Endothelial cell of umbilical vein (primary cell): ENCODE measurements around the gene ZNF282. TPM values are rescaled to one million over a fixed set of nuclear protein-coding genes. Genes with fewer than 3 reads are reported as not detected.

Source experiments
- BruUV-seq: library from RNA; stranded (reverse); fragments of 400-500 nt; replicated peaks from 2 replicates; lab custom pipeline; 2021; lab: Mats Ljungman, UMichigan
- CTCF ChIA-PET: fragments of 300-600, 350-600 bp; sonication (Branson Sonifier 250); formaldehyde crosslinking; loops from one replicate; lab custom pipeline; 2021; ENCODE audit warnings: antibody characterized with exemption, inconsistent platforms; lab: Charles Lee
- POLR2A ChIA-PET: fragments of 300-600, 350-600 bp; sonication (Branson Sonifier 250); formaldehyde crosslinking; loops from one replicate; lab custom pipeline; 2021; ENCODE audit warnings: antibody characterized with exemption, inconsistent platforms; lab: Charles Lee
- DNase-seq: peaks from one replicate; pipeline ENCODE4 v3.0.0-alpha.2; 2011; ENCODE audit warnings: low read depth, low spot score
- FAIRE-seq: peaks from 2 replicates; lab custom pipeline; 2011; peaks lifted over from hg19 to GRCh38; lab: Jason Lieb, UNC
- H2AFZ ChIP-seq: 2 replicates; pipeline ENCODE4 v1.6.0; 2012; ENCODE audit warnings: low read depth, low read length, control low read depth, inconsistent platforms
- H3K27ac ChIP-seq: 2 replicates; pipeline ENCODE4 v1.5.1; 2011; ENCODE audit warnings: low read depth, mild to moderate bottlenecking, control low read depth, low read length, moderate library complexity; ENCODE audit not compliant: insufficient read depth
- H3K27me3 ChIP-seq, 2 experiments: 2 replicates each; pipeline versions ENCODE4 v1.6.0 to v1.6.1; 2011; ENCODE audit warnings: low read length in 2 of 2, mixed read lengths in 1 of 2; ENCODE audit not compliant: control insufficient read depth in 2 of 2, insufficient read depth in 2 of 2
- H3K36me3 ChIP-seq, 2 experiments: 2 replicates in 1 of 2; 3 replicates in 1 of 2; pipeline ENCODE4 v1.5.1; 2011; ENCODE audit warnings: low read length in 2 of 2, mild to moderate bottlenecking in 1 of 2, moderate library complexity in 1 of 2; ENCODE audit not compliant: control insufficient read depth in 2 of 2, insufficient read depth in 2 of 2; ENCODE audit errors: extremely low read depth in 1 of 2
- H3K4me1 ChIP-seq: 3 replicates; pipeline ENCODE4 v1.5.1; 2011; ENCODE audit warnings: mild to moderate bottlenecking, low read length; ENCODE audit not compliant: control insufficient read depth, insufficient read depth; ENCODE audit errors: extremely low read depth
- H3K4me2 ChIP-seq: 2 replicates; pipeline ENCODE4 v1.6.1; 2011; ENCODE audit warnings: low read length, control low read depth, mixed read lengths; ENCODE audit not compliant: insufficient read depth
- H3K4me3 ChIP-seq, 3 experiments: fragments of 200-600 bp in 1 of 3; sonication (generic), shearing (Covaris generic) in 1 of 3; replicated peaks in 1 of 3; 2 replicates each; pipeline ENCODE4 v1.5.1; 2011 to 2016; ENCODE audit warnings: control low read depth in 3 of 3, low read length in 3 of 3, mild to moderate bottlenecking in 2 of 3, inconsistent platforms in 1 of 3, low read depth in 1 of 3, moderate library complexity in 1 of 3; ENCODE audit not compliant: insufficient read depth in 1 of 3
- H3K79me2 ChIP-seq: 2 replicates; pipeline ENCODE4 v1.6.0; 2012; ENCODE audit warnings: low read length, inconsistent platforms; ENCODE audit not compliant: control insufficient read depth, insufficient read depth
- H3K9ac ChIP-seq: replicated peaks from 2 replicates; pipeline ENCODE3; 2011; ENCODE audit warnings: low read length, control low read depth; ENCODE audit not compliant: insufficient read depth; ENCODE audit errors: extremely low read depth
- H3K9me1 ChIP-seq: replicated peaks from 3 replicates; pipeline ENCODE4 v1.6.0; 2011; ENCODE audit warnings: mild to moderate bottlenecking, low read length; ENCODE audit not compliant: control insufficient read depth, insufficient read depth; ENCODE audit errors: extremely low read depth
- H3K9me3 ChIP-seq: replicated peaks from 2 replicates; pipeline ENCODE4 v1.5.1; 2012; ENCODE audit warnings: low read length, inconsistent platforms; ENCODE audit not compliant: control insufficient read depth, insufficient read depth
- H4K20me1 ChIP-seq: replicated peaks from 2 replicates; pipeline ENCODE3; 2011; ENCODE audit warnings: mild to moderate bottlenecking, low read length; ENCODE audit not compliant: control insufficient read depth, insufficient read depth; ENCODE audit errors: extremely low read depth
- EZH2 ChIP-seq: IDR thresholded peaks from 2 replicates; pipeline ENCODE4 v1.6.1; 2012; ENCODE audit warnings: borderline replicate concordance, low read depth, mild to moderate bottlenecking, moderate library complexity, low read length, inconsistent platforms; ENCODE audit not compliant: severe bottlenecking
- FOS ChIP-seq: IDR thresholded peaks from 2 replicates; pipeline ENCODE4 v1.6.1; 2011; ENCODE audit warnings: mild to moderate bottlenecking, low read length, moderate library complexity, borderline replicate concordance; ENCODE audit not compliant: insufficient read depth
- GATA2 ChIP-seq: IDR thresholded peaks from 2 replicates; pipeline ENCODE4 v1.7.0; 2011; ENCODE audit warnings: low read depth, mild to moderate bottlenecking, moderate library complexity, mixed read lengths, low read length; ENCODE audit not compliant: insufficient read length, insufficient read depth
- JUN ChIP-seq: IDR thresholded peaks from 2 replicates; pipeline ENCODE4 v1.6.1; 2011; ENCODE audit warnings: borderline replicate concordance, low read depth; ENCODE audit not compliant: insufficient read length, insufficient read depth
- MYC ChIP-seq: IDR thresholded peaks from one replicate; pipeline ENCODE4 v1.6.1; 2011; ENCODE audit warnings: mild to moderate bottlenecking, low read depth, low read length
- POLR2A ChIP-seq: IDR thresholded peaks from 2 replicates; pipeline ENCODE4 v1.6.1; 2012; ENCODE audit warnings: low read depth, mild to moderate bottlenecking, control low read depth, low read length
- POLR2AphosphoS5 ChIP-seq: IDR thresholded peaks from 2 replicates; pipeline ENCODE4 v1.6.1; 2012; ENCODE audit warnings: low read depth, mild to moderate bottlenecking, control low read depth, low read length, moderate library complexity; ENCODE audit not compliant: insufficient read depth
- dilution Hi-C: fragments of 300-500 bp; cut with MboI; formaldehyde crosslinking; loops from one replicate; pipeline ENCODE4 v1.15.0; 2019; ENCODE audit warnings: low sequenced_read_pairs; ENCODE audit not compliant: extremely low pct_ligation_motif_present
- intact Hi-C: fragments of 100-400 bp; cut with micrococcal nuclease; formaldehyde crosslinking; loops from one replicate; pipeline ENCODE4 v1.10.0; 2022
- polyA plus RNA-seq, 4 experiments: library from polyadenylated mRNA; depleted of rRNA in 3 of 4; stranded (reverse) in 3 of 4; unstranded in 1 of 4; fragments of >200 nt; gene quantifications; 2 replicates each; pipeline versions ENCODE4 v1.2.1 to v1.2.3, GENCODE V29; 2011 to 2012; ENCODE audit warnings: missing spikeins in 1 of 4
- total RNA-seq: library from RNA; stranded (reverse); gene quantifications from 2 replicates; pipeline ENCODE4 v1.2.3, GENCODE V29; 2021
- TF ChIP-seq, protein P1 (sequence below): IDR thresholded peaks from 2 replicates; pipeline ENCODE4 v1.6.1; 2011; ENCODE audit not compliant: insufficient read depth, insufficient read length

The ZNF282 gene
- total and polyA plus RNA-seq, 2 donors (not counting 3 experiments of a cell fraction or from before 2014, with no cell fraction given), result 20.0 to 34.4 TPM

DNA sequence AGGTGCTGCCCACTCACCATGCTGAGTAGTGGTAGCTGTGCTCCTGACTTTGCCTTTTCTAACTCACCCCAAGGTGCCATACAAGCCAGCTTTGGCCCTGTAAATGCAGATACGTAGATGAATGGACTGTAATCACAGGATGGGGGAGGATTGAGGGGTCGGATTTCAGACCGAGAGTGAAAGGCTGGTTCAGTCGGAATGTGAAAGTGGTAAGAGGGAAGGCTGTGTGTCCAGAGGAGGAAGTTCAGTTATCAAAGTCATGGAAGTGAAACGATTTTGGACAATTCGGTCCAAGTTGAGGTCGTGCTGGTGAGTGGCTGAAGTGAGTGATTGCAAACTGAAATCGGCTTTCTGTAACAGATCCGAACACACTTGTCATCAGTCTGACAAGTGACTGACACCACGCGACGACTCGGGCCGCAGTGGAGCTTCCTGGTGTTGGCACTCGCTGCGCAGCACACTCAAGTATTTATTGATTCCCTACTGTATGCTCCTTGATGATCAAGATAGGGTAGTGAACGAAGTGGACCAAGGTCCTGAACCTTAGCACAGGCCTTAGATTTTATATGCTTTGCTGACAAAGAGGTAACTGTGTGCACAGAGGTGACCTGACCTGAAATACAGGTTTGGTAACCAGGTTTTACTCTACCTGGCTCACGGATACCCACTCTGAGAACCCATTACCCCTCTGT, 10.5 kb downstream of the ZNF282 start:
- dilution Hi-C loops (no loop called here), intact Hi-C loops (no loop called here)
- Histone ChIP-seq H4K20me1 (no peaks in the 10 kb centered on the region), H3K9ac (no peak overlapping the region), H3K27ac (no peak overlapping the region), H3K27me3 (no peaks in the 10 kb centered on the region), H3K4me3 (no peak overlapping the region), H3K36me3 (peaks cover 9 to 47% of the 10 kb centered on the region in 2 experiments), H3K9me3 (no peaks in the 10 kb centered on the region), H3K9me1 (no peaks in the 10 kb centered on the region), H2AFZ (no peak overlapping the region), H3K79me2 (peaks cover 31% of the 10 kb centered on the region), H3K4me2 (no peak overlapping the region), H3K4me1 (peaks cover 4% of the 10 kb centered on the region)
- CTCF ChIA-PET, result no interaction called here
- no peak for DNase-seq
- no peak for FAIRE-seq
- POLR2A ChIA-PET, result no interaction called here
- TF ChIP-seq POLR2AphosphoS5 (no peak), JUN (no peak), GATA2 (no peak), POLR2A (no peak), MYC (no peak), EZH2 (no peak), FOS (no peak)
- TF ChIP-seq, protein P1, sequence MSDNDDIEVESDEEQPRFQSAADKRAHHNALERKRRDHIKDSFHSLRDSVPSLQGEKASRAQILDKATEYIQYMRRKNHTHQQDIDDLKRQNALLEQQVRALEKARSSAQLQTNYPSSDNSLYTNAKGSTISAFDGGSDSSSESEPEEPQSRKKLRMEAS, result no peak
- BruUV-seq, result no TSS peak
